HG03439 (cell line): ENCODE data around the gene RBM24.

ENCODE experiments used
- ATAC-seq: cut with Tn5 transposase; IDR thresholded peaks from one replicate; pipeline ENCODE4 v1.9.1; 2021; ENCODE audit warnings: mild to moderate bottlenecking, moderate library complexity; ENCODE audit not compliant: unreplicated experiment

Gene RBM24

DNA sequence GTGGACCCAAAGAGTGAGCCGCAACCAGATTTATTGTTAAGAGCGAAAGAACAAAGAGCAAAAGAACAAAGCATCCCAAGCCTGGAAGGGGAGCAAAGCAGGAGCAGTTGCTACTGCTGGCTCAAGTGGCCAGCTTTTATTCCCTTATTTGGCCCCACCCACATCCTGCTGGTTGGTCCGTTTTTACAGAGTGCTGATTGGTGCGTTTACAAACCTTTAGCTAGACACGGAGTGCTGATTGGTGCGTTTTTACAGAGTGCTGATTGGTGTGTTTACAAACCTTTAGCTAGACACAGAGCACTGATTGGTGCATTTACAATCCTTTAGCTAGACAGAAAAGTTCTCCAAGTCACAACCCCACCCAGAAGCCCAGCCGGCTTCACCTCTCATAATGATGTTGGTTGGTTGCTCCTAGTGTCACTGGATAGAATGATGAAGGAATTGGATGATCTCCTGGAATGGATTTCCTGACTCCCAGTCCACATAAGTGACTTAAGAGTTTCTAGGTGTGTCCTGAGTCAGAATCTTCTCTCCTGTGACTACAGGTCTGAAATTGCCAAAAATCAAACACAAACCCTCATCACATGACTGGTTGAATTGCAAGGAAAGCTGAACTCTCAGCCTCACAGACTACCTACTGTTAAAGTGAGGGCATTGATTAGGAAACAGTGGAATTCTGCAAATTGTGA lies 60.1 kb downstream of the RBM24 start:
- ATAC-seq = no peak

GRCh38 chr6:17341891-17342290 lies 60.7 kb downstream of the RBM24 start:
- no peak for ATAC-seq

- ATAC-seq = no peak
These were observed 62.1 kb downstream of the RBM24 start for GRCh38 chr6:17343215-17343614.
